GM19463 (cell line): ENCODE results near the gene PCDHA4.

Experiments
- ATAC-seq: cut with Tn5 transposase; IDR thresholded peaks from one replicate; pipeline ENCODE4 v1.9.1; 2021; ENCODE audit warnings: mild to moderate bottlenecking, moderate library complexity; ENCODE audit not compliant: unreplicated experiment

The PCDHA4 gene

DNA sequence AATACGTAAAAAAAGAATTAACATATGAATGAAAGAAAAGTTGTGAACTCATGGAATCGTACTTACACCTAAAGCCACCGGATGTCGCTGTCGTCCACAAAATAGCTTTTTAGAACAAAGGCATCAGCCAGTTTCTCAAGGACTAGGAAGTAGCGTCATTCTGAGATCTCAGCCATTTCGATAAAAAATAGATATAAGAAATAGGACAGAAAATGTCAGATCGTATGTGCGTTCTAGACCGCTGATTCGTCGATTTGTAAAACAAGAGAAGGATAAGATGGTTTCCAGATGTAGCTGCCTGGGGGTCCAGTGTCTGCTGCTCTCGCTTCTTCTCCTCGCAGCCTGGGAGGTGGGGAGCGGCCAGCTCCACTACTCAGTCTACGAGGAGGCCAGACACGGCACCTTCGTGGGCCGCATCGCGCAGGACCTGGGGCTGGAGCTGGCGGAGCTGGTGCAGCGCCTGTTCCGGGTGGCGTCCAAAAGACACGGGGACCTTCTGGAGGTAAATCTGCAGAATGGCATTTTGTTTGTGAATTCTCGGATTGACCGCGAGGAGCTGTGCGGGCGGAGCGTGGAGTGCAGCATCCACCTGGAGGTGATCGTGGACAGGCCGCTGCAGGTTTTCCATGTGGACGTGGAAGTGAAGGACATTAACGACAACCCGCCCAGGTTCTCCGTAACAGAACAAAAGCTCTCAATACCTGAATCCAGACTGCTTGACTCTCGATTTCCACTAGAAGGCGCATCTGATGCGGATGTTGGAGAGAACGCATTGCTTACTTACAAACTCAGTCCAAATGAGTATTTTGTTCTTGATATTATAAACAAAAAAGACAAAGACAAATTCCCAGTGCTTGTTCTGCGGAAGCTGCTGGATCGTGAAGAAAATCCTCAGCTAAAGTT lies 49.2 kb downstream of the PCDHA4 start, which contains the start of gene PCDHA10:
Gene PCDHA10 (plus strand): TSS at position 126 of the 903 bp plus-strand sequence. CDS start 152 bp downstream, at position 278.
- no peak for ATAC-seq

DNA sequence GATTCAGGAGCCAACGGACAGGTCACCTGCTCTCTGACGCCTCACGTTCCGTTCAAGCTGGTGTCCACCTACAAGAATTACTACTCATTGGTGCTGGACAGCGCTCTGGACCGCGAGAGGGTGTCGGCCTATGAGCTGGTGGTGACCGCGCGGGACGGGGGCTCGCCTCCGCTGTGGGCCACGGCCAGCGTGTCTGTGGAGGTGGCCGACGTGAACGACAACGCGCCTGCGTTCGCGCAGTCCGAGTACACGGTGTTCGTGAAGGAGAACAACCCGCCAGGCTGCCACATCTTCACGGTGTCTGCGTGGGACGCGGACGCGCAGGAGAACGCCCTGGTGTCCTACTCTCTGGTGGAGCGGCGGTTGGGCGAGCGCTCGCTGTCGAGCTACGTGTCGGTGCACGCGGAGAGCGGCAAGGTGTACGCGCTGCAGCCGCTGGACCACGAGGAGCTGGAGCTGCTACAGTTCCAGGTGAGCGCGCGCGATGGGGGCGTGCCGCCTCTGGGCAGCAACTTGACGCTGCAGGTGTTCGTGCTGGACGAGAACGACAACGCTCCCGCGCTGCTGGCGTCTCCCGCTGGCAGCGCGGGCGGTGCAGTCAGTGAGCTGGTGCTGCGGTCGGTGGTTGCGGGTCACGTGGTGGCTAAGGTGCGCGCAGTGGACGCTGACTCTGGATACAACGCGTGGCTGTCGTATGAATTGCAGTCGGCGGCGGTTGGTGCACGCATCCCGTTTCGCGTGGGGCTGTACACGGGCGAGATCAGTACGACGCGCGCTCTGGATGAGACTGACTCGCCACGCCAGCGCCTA lies 50.5 kb downstream of the PCDHA4 start:
- no peak for ATAC-seq

DNA sequence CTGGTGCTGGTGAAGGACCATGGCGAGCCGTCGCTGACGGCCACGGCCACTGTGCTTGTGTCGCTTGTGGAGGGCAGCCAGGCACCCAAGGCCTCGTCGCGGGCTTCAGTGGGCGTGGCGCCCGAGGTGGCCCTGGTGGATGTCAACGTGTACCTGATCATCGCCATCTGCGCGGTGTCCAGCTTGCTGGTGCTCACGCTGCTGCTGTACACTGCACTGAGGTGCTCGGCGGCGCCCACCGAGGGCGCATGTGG lies 51.0 kb downstream of the PCDHA4 start:
- no peak for ATAC-seq

DNA sequence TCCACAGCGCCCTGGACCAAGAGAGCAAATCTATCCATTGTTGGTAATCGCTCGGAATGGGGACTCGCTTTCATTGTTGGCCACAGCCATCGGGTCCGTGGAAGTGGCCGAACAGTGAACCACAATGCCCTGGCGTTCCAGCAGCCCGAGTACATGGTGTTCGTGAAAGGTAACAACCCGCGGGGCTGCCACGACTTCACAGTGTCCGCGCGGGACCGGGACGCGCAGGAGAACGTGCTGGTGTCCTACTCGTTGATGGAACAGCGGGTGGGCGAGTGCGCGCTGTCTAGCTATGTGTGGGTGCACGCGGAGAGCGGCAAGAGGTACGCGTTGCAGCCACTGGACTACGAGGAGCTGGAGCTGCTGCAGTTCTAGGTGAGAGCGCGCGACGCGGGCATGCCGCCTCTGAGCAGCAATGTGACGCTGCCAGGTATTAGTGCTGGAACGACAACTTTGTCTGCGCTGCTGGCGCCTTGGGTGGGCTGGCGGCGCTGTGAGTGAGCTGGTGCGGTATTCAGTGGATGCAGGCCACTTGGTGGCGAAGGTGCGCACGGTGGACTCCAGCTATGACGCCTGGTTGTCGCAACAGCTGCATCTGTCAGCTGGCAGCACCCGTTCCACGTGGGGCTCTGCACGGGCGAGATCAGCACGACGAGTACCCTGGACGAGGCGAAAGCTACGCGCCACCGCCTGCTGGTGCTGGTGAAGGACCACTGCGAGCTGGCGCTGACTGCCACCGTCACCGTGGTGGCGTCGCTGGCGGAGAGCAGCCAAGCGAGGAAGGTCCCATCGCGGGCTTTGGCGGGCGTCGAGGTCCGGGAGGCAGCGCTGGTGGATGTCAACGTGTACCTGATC lies 55.8 kb downstream of the PCDHA4 start:
- ATAC-seq: no peak
